Smooth muscle cell of trachea (primary cell): ENCODE results near the gene FAM171A2. TPM values are rescaled to one million over a fixed set of nuclear protein-coding genes. Genes with fewer than 3 reads are reported as not detected.

Experiments
- total RNA-seq: library from RNA; depleted of rRNA; stranded (reverse); fragments of >200 nt; gene quantifications from 2 replicates; pipeline ENCODE4 v1.2.1, GENCODE V29; 2014

FAM171A2 gene
- total RNA-seq = 3.5 and 15.2 TPM in 2 replicates

GRCh38 chr17:44363613-44364159, at the start of gene FAM171A2:
Gene FAM171A2 (minus strand): TSS chr17:44363853. CDS start chr17:44363714, 139 bp downstream.

GRCh38 chr17:44389281-44389680, 25.6 kb upstream of the FAM171A2 start, which contains the start of gene ITGA2B:
Gene ITGA2B (minus strand): TSS chr17:44389649. CDS start chr17:44389473, 176 bp downstream.

GRCh38 chr17:44344939-44345453, 18.7 kb downstream of the FAM171A2 start, which contains the start of gene GRN:
Gene GRN (plus strand): TSS chr17:44345302. CDS start chr17:44349165, 3,863 bp downstream.

GRCh38 chr17:44324571-44325275, 38.9 kb downstream of the FAM171A2 start, which contains the start of gene SLC25A39:
Gene SLC25A39 (minus strand): TSS chr17:44324823. CDS start chr17:44323562, 1,261 bp downstream.

DNA sequence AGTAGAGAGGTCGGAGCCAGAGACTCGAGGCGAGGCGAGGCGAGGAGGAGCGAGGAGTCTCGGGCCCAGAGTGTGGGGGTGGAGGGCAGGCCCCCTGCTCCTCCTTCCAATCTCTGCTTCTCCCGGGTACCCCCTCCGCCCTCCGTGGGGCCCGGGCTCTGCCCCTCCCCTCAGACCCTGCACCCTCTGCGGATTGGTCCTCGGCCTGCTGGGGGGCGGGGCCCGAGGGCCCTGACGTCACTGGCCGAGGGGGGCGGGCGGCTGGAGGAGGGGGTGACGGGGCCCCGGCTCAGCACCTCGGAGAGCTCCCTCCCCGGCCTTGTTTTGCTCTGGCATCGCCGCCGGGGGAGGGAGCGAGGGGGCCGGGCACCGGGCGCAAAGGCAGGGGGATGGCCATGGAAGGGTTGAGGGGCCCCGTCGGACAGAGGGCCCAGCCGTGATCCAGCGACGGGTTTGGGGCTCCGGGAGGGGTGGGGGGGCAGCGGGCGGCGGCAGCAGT, 55.3 kb downstream of the FAM171A2 start, which contains the start of gene RUNDC3A:
Gene RUNDC3A (plus strand): TSS at position 282 of the 499 bp plus-strand sequence. CDS start 232 bp downstream, outside the sequence.

Other genes starting within 250 kb of the FAM171A2 start
- gene HDAC5, start 240.2 kb downstream of the FAM171A2 start, total RNA-seq = 94.8 and 138 TPM in 2 replicates
- 0.83 and 4.7 TPM in 2 replicates for gene HROB, start 221.9 kb downstream of the FAM171A2 start, total RNA-seq
- 0.33 and 0.73 TPM in 2 replicates for gene ASB16, start 193.1 kb downstream of the FAM171A2 start, total RNA-seq
- gene TMUB2, start 176.9 kb downstream of the FAM171A2 start, total RNA-seq = 33.2 and 43.3 TPM in 2 replicates
- 34.9 and 45.3 TPM in 2 replicates for gene ATXN7L3, start 164.0 kb downstream of the FAM171A2 start, total RNA-seq
- 49.2 and 65.3 TPM in 2 replicates for gene UBTF, start 144.2 kb downstream of the FAM171A2 start, total RNA-seq
- gene SLC4A1, start 95.7 kb downstream of the FAM171A2 start, total RNA-seq = not detected in 2 replicates
- 0.99 TPM in 1 of 2 replicates, not detected in the other for gene RUNDC3A, start 55.3 kb downstream of the FAM171A2 start, total RNA-seq
- 68.8 and 99.9 TPM in 2 replicates for gene SLC25A39, start 39.0 kb downstream of the FAM171A2 start, total RNA-seq
- 246 and 1,457 TPM in 2 replicates for gene GRN, start 18.6 kb downstream of the FAM171A2 start, total RNA-seq
- gene ITGA2B, start 25.8 kb upstream of the FAM171A2 start, total RNA-seq = 0.15 and 0.66 TPM in 2 replicates
- gene GPATCH8, start 139.6 kb upstream of the FAM171A2 start, total RNA-seq = 15.4 and 28.5 TPM in 2 replicates
- 22.7 and 35.1 TPM in 2 replicates for gene FZD2, start 193.6 kb upstream of the FAM171A2 start, total RNA-seq